H9 (cell line): Measurements from ENCODE around the gene MYO7B. TPM values are rescaled to one million over a fixed set of nuclear protein-coding genes. Genes with fewer than 3 reads are reported as not detected.

ENCODE experiments used
- DNase-seq: peaks from one replicate; pipeline ENCODE4 v3.0.0-alpha.2; 2017
- H2AFZ ChIP-seq: one replicate; pipeline ENCODE4 v1.6.1; 2013; ENCODE audit warnings: mild to moderate bottlenecking, low read length, control low read depth, moderate library complexity
- H2AK5ac ChIP-seq: 2 replicates; pipeline ENCODE4 v1.6.1; 2013; ENCODE audit warnings: low read length, control low read depth, mixed read lengths; ENCODE audit not compliant: insufficient read length
- H2BK120ac ChIP-seq: one replicate; pipeline ENCODE4 v1.6.1; 2013; ENCODE audit warnings: low read depth, mild to moderate bottlenecking, low read length, control low read depth, inconsistent platforms; ENCODE audit not compliant: poor library complexity, severe bottlenecking
- H2BK12ac ChIP-seq: 2 replicates; pipeline ENCODE4 v1.6.1; 2013; ENCODE audit warnings: low read length, control low read depth, mixed read lengths, low read depth; ENCODE audit not compliant: insufficient read length
- H2BK15ac ChIP-seq: 2 replicates; pipeline ENCODE4 v1.6.1; 2013; ENCODE audit warnings: low read depth, low read length, control low read depth
- H2BK20ac ChIP-seq: one replicate; pipeline ENCODE4 v1.6.1; 2013; ENCODE audit warnings: low read depth, mild to moderate bottlenecking, low read length, control low read depth, inconsistent platforms; ENCODE audit not compliant: poor library complexity, severe bottlenecking
- H2BK5ac ChIP-seq: 2 replicates; pipeline ENCODE4 v1.6.1; 2013; ENCODE audit warnings: low read length, control low read depth, mixed read lengths; ENCODE audit not compliant: insufficient read length
- H3K14ac ChIP-seq: 2 replicates; pipeline ENCODE4 v1.6.1; 2013; ENCODE audit warnings: low read length, control low read depth; ENCODE audit not compliant: insufficient read depth
- H3K18ac ChIP-seq: 2 replicates; pipeline ENCODE4 v1.6.1; 2013; ENCODE audit warnings: low read depth, mild to moderate bottlenecking, mixed read lengths, low read length, control low read depth; ENCODE audit not compliant: insufficient read length
- H3K23ac ChIP-seq: 2 replicates; pipeline ENCODE4 v1.6.1; 2013; ENCODE audit warnings: low read length, control low read depth, mixed read lengths, low read depth; ENCODE audit not compliant: insufficient read length
- H3K23me2 ChIP-seq: 2 replicates; pipeline ENCODE4 v1.6.1; 2013; ENCODE audit warnings: low read depth, mild to moderate bottlenecking, mixed read lengths, low read length, control low read depth; ENCODE audit not compliant: insufficient read length, poor library complexity, severe bottlenecking
- H3K27ac ChIP-seq: 2 replicates; pipeline ENCODE4 v1.5.1; 2013; ENCODE audit warnings: low read length, control low read depth, mixed read lengths, low read depth; ENCODE audit not compliant: insufficient read length
- H3K27me3 ChIP-seq: 2 replicates; pipeline ENCODE4 v1.6.1; 2013; ENCODE audit warnings: low read length, control low read depth, inconsistent platforms; ENCODE audit not compliant: insufficient read depth
- H3K4ac ChIP-seq: 2 replicates; pipeline ENCODE4 v1.6.1; 2013; ENCODE audit warnings: low read depth, mild to moderate bottlenecking, control low read depth, inconsistent platforms, low read length, moderate library complexity
- H3K4me1 ChIP-seq: 2 replicates; pipeline ENCODE4 v1.6.1; 2013; ENCODE audit warnings: low read length, control low read depth, inconsistent platforms; ENCODE audit not compliant: insufficient read depth
- H3K4me2 ChIP-seq: 2 replicates; pipeline ENCODE4 v1.6.1; 2013; ENCODE audit warnings: low read length, control low read depth, mixed read lengths; ENCODE audit not compliant: insufficient read length, insufficient read depth
- H3K56ac ChIP-seq: 2 replicates; pipeline ENCODE4 v1.6.1; 2013; ENCODE audit warnings: low read depth, mild to moderate bottlenecking, mixed read lengths, low read length, control low read depth; ENCODE audit not compliant: insufficient read length
- H3K79me1 ChIP-seq: 2 replicates; pipeline ENCODE4 v1.6.1; 2013; ENCODE audit warnings: low read depth, mild to moderate bottlenecking, moderate library complexity, low read length, control low read depth, inconsistent platforms; ENCODE audit not compliant: insufficient read depth, poor library complexity, severe bottlenecking
- H3K79me2 ChIP-seq: 2 replicates; pipeline ENCODE4 v1.6.1; 2013; ENCODE audit warnings: low read length, control low read depth, inconsistent platforms; ENCODE audit not compliant: insufficient read depth
- H3K9ac ChIP-seq: 2 replicates; pipeline ENCODE4 v1.6.1; 2013; ENCODE audit warnings: low read length, control low read depth, mixed read lengths; ENCODE audit not compliant: insufficient read length; ENCODE audit errors: extremely low read depth
- H3K9me3 ChIP-seq: one replicate; pipeline ENCODE4 v1.6.1; 2013; ENCODE audit warnings: low read depth, low read length, inconsistent platforms; ENCODE audit not compliant: control insufficient read depth
- H3T11ph ChIP-seq: one replicate; pipeline ENCODE4 v1.6.1; 2013; ENCODE audit warnings: mild to moderate bottlenecking, low read length, control low read depth, inconsistent platforms
- H4K20me1 ChIP-seq: one replicate; pipeline ENCODE4 v1.6.1; 2013; ENCODE audit not compliant: control insufficient read depth, insufficient read length, insufficient read depth
- H4K5ac ChIP-seq: 2 replicates; pipeline ENCODE4 v1.6.1; 2013; ENCODE audit warnings: low read depth, mild to moderate bottlenecking, mixed read lengths, low read length, control low read depth; ENCODE audit not compliant: insufficient read length
- H4K8ac ChIP-seq: replicated peaks from 2 replicates; pipeline ENCODE4 v1.6.1; 2013; ENCODE audit warnings: low read length, control low read depth, mixed read lengths, low read depth; ENCODE audit not compliant: insufficient read length
- H4K91ac ChIP-seq: 2 replicates; pipeline ENCODE4 v1.6.1; 2013; ENCODE audit warnings: low read depth, mild to moderate bottlenecking, moderate library complexity, mixed read lengths, low read length, control low read depth; ENCODE audit not compliant: insufficient read length
- H3K27ac Mint-ChIP-seq, 3 experiments: 2 replicates in 2 of 3; 3 replicates in 1 of 3; pipeline ENCODE4 v1.8.0; 2020 to 2021; ENCODE audit warnings: mixed read lengths in 3 of 3, mild to moderate bottlenecking in 1 of 3, moderate library complexity in 1 of 3
- H3K27me3 Mint-ChIP-seq: 2 replicates; pipeline ENCODE4 v1.8.0; 2021; ENCODE audit warnings: low read depth, mild to moderate bottlenecking, moderate library complexity, mixed read lengths
- H3K36me3 Mint-ChIP-seq, 3 experiments: 2 replicates in 2 of 3; 3 replicates in 1 of 3; pipeline ENCODE4 v1.8.0; 2020 to 2021; ENCODE audit warnings: low read depth in 3 of 3, mixed read lengths in 3 of 3; ENCODE audit not compliant: insufficient read depth in 1 of 3
- H3K4me1 Mint-ChIP-seq, 2 experiments: 2 replicates each; pipeline ENCODE4 v1.8.0; 2020; ENCODE audit warnings: mixed read lengths in 2 of 2
- H3K4me3 Mint-ChIP-seq, 2 experiments: 2 replicates in 1 of 2; 3 replicates in 1 of 2; pipeline ENCODE4 v1.8.0; 2020 to 2021; ENCODE audit warnings: mild to moderate bottlenecking in 2 of 2, mixed read lengths in 2 of 2, moderate library complexity in 1 of 2
- H3K9me3 Mint-ChIP-seq, 2 experiments: 2 replicates in 1 of 2; 3 replicates in 1 of 2; pipeline ENCODE4 v1.8.0; 2020; ENCODE audit warnings: mild to moderate bottlenecking in 2 of 2, mixed read lengths in 2 of 2, moderate library complexity in 1 of 2
- CTCF ChIP-seq: fragments of 200-600 bp; sonication (generic); conservative IDR thresholded peaks from 3 replicates; pipeline ENCODE4 v1.8.0; 2021; ENCODE audit warnings: antibody characterized with exemption, mild to moderate bottlenecking
- WGBS: extraction: QIAGEN DNeasy Blood & Tissue Kit; methylation state at CpG from one replicate; pipeline ENCODE4 v1.1.7; 2013; ENCODE audit warnings: missing lambda C conversion rate, low lambda C conversion rate, mixed read lengths; ENCODE audit not compliant: insufficient read length; ENCODE audit errors: extremely low coverage; 5-methylcytosine and 5-hydroxymethylcytosine counted together
- total RNA-seq: library from RNA; stranded (reverse); gene quantifications from 2 replicates; pipeline ENCODE4 v1.2.1, GENCODE V29; 2021

MYO7B gene
- total RNA-seq, 1 experiment from 2014 or later = not detected

GRCh38 chr2:127631541-127631996, 96.1 kb downstream of the MYO7B start:
- Histone ChIP-seq H3K18ac (no peak overlapping the region), H2BK12ac (no peak overlapping the region), H3K14ac (peak overlapping the region; percentile 37; the same call in 1 of the 2 replicates), H3K27me3 (no peaks in the 10 kb centered on the region), H3K79me1 (no peaks in the 10 kb centered on the region), H3K56ac (no peak overlapping the region), H3K4me1 (no peaks in the 10 kb centered on the region), H3K27ac (no peak overlapping the region), H2AK5ac (no peak overlapping the region), H2BK15ac (no peak overlapping the region), H4K20me1 (no peaks in the 10 kb centered on the region), H3K23ac (no peak overlapping the region), H4K8ac (no peak overlapping the region), H4K5ac (no peak overlapping the region), H3K4ac (no peak overlapping the region), H3K23me2 (no peaks in the 10 kb centered on the region), H2AFZ (no peak overlapping the region), H3K9ac (no peak overlapping the region), H2BK20ac (no peak overlapping the region), H4K91ac (no peak overlapping the region), H3T11ph (no peak overlapping the region), H3K79me2 (no peaks in the 10 kb centered on the region), H2BK5ac (no peak overlapping the region), H2BK120ac (no peak overlapping the region), H3K4me2 (no peak overlapping the region), H3K9me3 (no peaks in the 10 kb centered on the region)
- Mint-ChIP-seq H3K4me3 (no peak overlapping the region), H3K9me3 (no peaks in the 10 kb centered on the region), H3K27ac (no peak overlapping the region), H3K4me1 (no peaks in the 10 kb centered on the region), H3K27me3 (no peaks in the 10 kb centered on the region; the same call in 1 of the 2 replicates), H3K36me3 (no peaks in the 10 kb centered on the region)
- no peak for DNase-seq
- TF ChIP-seq CTCF = no peak
- WGBS = no CpG with 5 or more reads among the region's 16 CpGs
